Endometrium (tissue), 2 donors: ENCODE data around the gene CABLES2.
"Not testable (repeated sequence)": the region's sequence is repeated elsewhere in the genome, so short reads cannot be mapped to it uniquely, and the experiment has no call there.

Experiments
- FAIRE-seq: peaks from 2 replicates; lab custom pipeline; 2012; peaks lifted over from hg19 to GRCh38; lab: Jason Lieb, UNC
- donor health status: control.
- donor health status: control.

Gene CABLES2

GRCh38 chr20:62436692-62437091, 29.6 kb upstream of the CABLES2 start:
- FAIRE-seq: no peak

DNA sequence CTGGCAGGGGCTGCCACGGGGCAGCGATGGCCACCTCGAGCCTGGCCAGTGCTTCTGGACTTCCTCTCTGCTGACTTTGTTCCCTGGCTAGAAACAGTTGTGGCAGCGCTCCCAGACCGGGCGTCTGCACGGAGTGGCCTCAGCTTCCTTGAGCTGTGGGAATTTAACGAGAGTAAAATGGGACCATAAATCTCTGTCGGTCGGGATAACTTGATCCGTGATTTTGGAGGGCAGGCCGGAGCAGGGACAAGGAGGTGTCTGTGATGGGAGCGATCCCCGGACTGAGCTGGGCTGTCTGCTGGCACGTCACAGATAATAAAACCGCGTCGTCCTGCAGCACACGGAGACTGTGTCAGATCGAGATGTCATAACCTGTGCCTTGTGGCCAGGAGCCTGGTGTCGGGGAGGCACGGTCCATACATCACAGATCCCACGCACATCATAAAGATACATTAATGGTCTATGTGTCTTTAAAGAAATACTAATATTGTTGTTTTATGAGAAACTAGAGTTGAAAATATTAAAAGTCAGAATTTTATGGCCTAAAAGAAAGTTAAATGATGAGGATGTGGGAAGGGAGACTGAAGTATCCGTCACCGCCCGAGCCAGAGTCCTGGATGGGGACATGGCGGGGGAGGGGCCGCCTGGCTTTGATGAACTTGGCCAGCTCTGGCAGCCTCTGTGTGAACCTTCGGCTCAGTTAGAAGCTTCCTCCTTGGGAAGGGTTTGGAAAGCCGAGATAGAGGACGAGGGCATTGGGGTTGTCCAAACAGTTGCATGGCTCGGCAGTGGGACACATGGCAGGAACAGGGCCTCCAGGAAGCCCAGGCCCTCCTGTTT, 26.8 kb upstream of the CABLES2 start:
- no peak for FAIRE-seq

- no peak for FAIRE-seq
Observed at GRCh38 chr20:62430866-62431447, 23.9 kb upstream of the CABLES2 start.

DNA sequence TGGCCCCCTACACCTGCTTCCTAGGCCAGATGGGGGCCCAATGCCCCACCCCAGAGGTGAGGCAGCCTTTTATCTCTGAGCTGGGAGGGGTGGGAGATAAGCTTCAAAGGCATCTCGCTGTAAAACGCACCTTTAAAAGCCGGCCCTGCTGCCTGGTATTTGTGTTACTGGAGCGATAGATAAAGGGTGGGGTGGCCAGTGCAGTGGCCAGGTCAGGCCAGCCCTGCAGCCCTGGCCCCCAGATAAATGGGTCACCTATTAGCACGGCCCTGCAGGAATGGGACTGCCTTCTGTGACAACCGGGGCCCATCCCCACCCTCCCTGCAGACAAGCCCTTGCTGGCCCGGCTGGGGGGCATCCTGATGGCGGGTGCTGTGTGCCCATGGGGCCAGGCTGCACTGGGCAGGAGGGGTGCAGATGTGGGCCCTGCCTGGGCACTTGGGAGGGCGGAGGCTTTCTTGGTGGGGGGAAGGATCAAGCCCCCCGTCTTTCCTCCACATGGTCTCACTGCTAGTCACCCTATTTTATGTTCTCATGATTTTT, 23.3 kb upstream of the CABLES2 start:
- no peak for FAIRE-seq

GRCh38 chr20:62429455-62430310, 22.6 kb upstream of the CABLES2 start:
- no peak for FAIRE-seq

- no peak for FAIRE-seq
Observed at GRCh38 chr20:62428396-62429295, 21.6 kb upstream of the CABLES2 start.

DNA sequence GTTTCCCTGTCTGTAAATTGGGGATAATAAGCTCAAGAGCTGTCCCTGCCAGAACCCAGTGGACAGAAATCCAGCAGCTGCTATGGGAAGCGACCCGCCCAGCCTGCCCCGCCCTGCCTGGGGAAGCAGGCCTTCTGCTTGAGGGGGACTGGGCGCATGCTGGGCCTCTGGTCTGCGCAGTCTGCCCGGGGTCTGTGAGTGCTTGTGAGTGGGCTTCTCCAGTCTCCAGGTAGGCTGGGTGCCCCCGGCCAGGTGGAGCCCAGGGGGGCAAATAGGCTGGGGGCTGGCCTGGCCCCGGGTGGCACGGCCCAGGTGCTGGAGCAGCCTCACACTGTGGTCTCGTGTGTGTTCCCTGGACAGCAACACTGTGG, 20.9 kb upstream of the CABLES2 start:
- FAIRE-seq: no peak

DNA sequence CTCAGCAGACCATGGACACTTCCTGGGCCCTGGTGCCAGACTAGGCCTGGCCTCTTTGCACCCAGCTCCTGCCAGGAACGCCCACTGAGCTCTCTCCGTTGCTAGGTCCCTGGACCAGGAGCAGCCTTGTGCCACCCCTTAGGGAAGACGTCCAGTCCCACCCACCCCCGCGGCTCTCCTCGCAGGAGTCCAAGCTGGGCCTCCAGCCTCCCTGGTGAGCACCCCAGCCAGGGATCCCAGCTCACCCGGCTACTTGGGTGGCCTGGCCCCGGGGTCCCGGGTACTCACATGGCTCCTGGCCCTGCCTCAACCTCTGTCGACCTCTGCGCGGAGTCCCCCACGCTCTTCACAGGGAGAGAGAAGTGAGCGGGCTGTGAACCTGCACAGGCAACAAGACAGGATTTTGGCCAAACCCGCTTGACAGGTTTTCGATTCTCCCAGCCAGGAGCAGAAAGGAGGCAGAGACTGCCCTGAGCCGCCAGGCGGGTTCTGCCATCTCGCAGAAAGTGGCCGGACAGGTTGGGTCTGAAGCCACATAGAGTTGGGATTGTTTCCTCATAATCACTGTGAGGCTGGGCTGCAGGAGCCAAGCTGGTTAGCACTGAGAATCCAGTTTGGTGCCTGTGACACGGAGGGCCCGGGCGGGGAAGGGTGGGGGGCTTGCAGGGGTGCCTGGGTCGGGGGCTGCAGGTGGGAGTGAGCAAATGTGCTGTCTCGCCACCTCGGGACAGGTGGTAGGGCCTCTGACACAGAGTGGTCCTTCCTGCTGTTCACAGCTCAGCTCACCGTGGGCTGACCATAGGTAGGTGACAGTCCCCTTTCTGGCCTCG, 20.3 kb upstream of the CABLES2 start, which contains the start of gene RBBP8NL:
TSS of gene RBBP8NL (minus strand) at position 368 of the 830 bp plus-strand sequence. CDS start 7,892 bp downstream, outside the sequence.
- no peak for FAIRE-seq

- FAIRE-seq: no peak
Observed at GRCh38 chr20:62426699-62427131, 19.6 kb upstream of the CABLES2 start.

DNA sequence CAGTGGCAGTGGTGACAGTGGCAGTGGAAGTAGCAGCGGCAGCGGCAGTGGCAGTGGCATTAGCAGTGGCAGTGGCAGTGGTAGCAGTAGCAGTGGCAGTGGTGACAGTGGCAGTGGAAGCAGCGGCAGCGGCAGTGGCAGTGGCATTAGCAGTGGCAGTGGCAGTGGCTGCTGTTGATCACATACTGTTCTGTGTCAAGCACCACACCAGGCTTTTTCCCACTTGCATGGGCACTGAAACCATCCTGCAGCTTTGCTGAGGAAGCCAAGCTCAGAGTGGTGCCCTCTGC, 18.9 kb upstream of the CABLES2 start:
- not testable (repeated sequence) for FAIRE-seq

GRCh38 chr20:62425281-62426058, 18.4 kb upstream of the CABLES2 start:
- FAIRE-seq: no peak

DNA sequence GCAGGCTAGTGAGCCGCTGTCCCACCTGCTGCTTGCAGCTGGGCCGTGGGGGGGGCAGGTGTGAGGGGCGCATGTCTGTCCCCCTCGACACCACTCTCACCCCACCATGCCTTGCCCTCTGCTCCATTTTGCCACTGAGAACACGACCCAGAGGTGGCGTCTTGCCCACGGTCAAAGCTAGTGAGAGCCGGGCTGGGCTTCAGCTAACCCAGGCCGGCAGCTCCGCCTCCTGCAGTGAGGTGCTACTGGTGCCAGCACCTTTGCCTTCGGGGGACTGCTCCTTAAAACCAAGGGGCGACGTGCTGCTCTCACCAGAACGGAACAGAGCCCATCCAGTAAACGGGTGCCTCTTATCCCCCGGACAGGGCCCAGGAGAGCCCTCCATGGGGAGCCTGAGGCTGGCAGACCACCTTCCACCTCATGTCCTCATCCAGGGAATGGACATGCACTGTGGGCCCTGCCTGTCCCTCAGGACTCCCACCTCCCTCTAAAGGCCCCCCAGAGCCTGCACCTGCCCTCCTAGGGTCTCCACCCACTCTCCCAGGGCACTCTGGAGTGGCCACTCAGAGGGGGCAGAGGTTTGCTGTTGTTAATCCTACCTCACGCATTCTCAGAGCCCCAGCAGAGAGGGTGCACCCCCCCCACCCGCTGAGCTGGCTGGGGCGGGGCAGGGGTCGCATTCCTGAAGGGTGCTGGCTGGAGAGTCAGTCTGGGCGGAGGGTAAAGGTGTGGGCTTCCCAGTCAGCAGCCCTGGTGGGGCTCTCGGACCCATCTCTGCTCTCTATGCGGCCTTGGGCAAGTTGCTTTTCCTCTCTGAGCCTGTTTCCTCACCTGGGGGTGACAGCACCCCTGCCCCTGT, 17.4 kb upstream of the CABLES2 start:
- no peak for FAIRE-seq

- no peak for FAIRE-seq
Observed at GRCh38 chr20:62423326-62423706, 16.2 kb upstream of the CABLES2 start.

DNA sequence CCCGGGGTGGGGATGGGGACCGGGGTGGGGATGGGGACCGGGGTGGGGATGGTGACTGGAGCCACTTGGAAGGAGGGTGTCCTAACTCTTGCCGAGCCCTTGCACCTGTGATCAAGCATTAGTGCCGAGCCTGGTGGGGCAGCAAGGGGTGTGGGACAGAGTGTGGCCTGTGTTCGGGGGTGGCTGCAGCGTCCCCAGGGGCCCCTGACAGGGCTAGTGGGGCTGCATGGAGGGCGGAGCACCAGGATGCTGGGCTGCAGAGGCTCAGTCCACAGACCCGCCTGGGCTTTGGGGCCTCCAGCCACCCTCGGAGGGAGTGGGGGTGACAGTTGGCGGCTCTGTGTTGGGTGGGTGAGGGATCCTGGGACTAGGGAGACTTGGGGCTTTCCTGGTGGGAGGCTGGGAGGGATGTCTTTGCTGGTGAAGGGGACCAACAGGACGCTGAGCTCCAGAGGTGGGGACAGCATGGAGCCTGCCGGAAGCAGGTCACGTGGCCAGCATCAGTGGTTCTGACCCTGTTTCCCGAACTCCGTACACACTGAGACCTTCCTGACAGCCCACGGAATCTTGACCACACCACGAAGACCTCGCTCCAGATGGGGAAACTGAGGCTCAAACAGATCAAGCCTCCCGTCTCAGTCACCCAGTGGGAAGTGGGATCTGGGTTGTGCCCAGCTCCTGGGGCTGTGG, 15.7 kb upstream of the CABLES2 start:
- FAIRE-seq: no peak

DNA sequence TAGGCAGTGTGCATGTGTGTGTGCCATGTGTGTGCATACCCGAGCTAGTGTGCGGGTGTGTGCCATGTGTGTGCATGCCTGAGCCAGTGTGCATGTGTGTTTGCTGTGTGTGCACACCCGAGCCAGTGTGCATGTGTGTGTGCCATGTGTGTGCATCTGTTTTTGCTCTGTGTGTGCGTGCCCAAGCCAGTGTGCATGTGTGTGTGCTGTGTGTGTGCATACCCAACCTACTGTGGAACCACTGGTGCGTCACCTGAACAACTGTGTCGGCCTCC, 14.6 kb upstream of the CABLES2 start:
- FAIRE-seq: no peak

- no peak for FAIRE-seq
Observed at GRCh38 chr20:62420846-62421715, 14.0 kb upstream of the CABLES2 start.

- no peak for FAIRE-seq
Observed at GRCh38 chr20:62419759-62420158, 12.7 kb upstream of the CABLES2 start.
